Measurements from ENCODE around the gene CPN2.

DNA sequence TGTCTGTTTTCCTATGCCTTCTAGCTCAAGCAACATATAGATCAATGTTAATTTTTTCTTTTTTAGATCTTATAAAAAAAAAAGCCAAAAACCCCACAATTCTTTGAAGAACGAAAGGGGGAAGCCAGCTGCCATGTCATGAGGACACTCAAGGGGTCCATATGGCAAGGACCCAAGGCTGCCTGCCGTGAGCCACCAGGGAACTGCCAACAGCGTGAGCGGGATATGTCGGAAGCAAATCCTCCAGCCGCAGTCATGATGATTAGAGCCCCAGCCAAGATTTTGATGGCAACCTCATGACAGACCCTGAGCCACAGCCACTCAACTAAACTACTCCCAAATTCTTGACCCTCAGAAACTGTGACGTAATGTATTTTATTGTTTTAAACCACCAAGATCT lies 41.4 kb upstream of the CPN2 start:
- no peak for TF ChIP-seq REST (IDR thresholded peaks at IDR 0.05; ENCODE audit: insufficient read depth in 1 of 2, low read depth in 2 of 2, low read length in 2 of 2)
- TF ChIP-seq TAF1 (IDR thresholded peaks at IDR 0.05; ENCODE audit: borderline replicate concordance, insufficient read depth, low read length), result no peak

Measured in PFSK-1 (cell line).